GM18505 (cell line): Measurements from ENCODE around the gene TNMD.
"Not testable (repeated sequence)": the region's sequence is repeated elsewhere in the genome, so short reads cannot be mapped to it uniquely, and the experiment has no call there.

ENCODE experiments used
- ATAC-seq: cut with Tn5 transposase; IDR thresholded peaks from one replicate; pipeline ENCODE4 v1.9.1; 2021; ENCODE audit not compliant: unreplicated experiment
- POLR2A ChIP-seq: IDR thresholded peaks from 4 replicates; pipeline ENCODE4 v1.6.1; 2011; ENCODE audit warnings: borderline replicate concordance; ENCODE audit not compliant: insufficient read depth, insufficient read length; ENCODE audit errors: extremely low read depth

Gene TNMD

GRCh38 chrX:100584611-100585010 lies at the start of gene TNMD:
TNMD (plus strand) TSS chrX:100584936; CDS start chrX:100585019, 83 bp downstream.
- ATAC-seq = no peak
- no peak for TF ChIP-seq POLR2A

GRCh38 chrX:100565534-100565933 lies 19.2 kb upstream of the TNMD start:
- ATAC-seq = not testable (repeated sequence)

- ATAC-seq = no peak
- no peak for TF ChIP-seq POLR2A
Observed at GRCh38 chrX:100586747-100587146, 2.0 kb downstream of the TNMD start.

- no peak for TF ChIP-seq POLR2A
- ATAC-seq = no peak
Observed at GRCh38 chrX:100587861-100588260, 3.1 kb downstream of the TNMD start.

- TF ChIP-seq POLR2A = no peak
- no peak for ATAC-seq
Observed at GRCh38 chrX:100591256-100592051, 6.7 kb downstream of the TNMD start.

GRCh38 chrX:100593126-100593525 lies 8.4 kb downstream of the TNMD start:
- no peak for TF ChIP-seq POLR2A
- no peak for ATAC-seq

GRCh38 chrX:100593581-100593980 lies 8.8 kb downstream of the TNMD start:
- no peak for TF ChIP-seq POLR2A
- no peak for ATAC-seq

GRCh38 chrX:100596601-100597000 lies 11.9 kb downstream of the TNMD start:
- no peak for TF ChIP-seq POLR2A
- ATAC-seq = no peak

GRCh38 chrX:100599456-100599855 lies 14.7 kb downstream of the TNMD start:
- no peak for ATAC-seq
- no peak for TF ChIP-seq POLR2A

GRCh38 chrX:100600340-100600739 lies 15.6 kb downstream of the TNMD start:
- TF ChIP-seq POLR2A = no peak
- ATAC-seq = no peak

GRCh38 chrX:100600758-100601157 lies 16.0 kb downstream of the TNMD start:
- TF ChIP-seq POLR2A = no peak
- ATAC-seq = peak; percentile 79

GRCh38 chrX:100606753-100607152 lies 22.0 kb downstream of the TNMD start:
- ATAC-seq = peak; percentile 64
- TF ChIP-seq POLR2A = no peak

GRCh38 chrX:100609591-100609990 lies 24.9 kb downstream of the TNMD start:
- TF ChIP-seq POLR2A = no peak
- no peak for ATAC-seq

GRCh38 chrX:100611951-100612350 lies 27.2 kb downstream of the TNMD start:
- no peak for TF ChIP-seq POLR2A
- no peak for ATAC-seq

GRCh38 chrX:100615005-100615404 lies 30.3 kb downstream of the TNMD start:
- no peak for TF ChIP-seq POLR2A
- ATAC-seq = peak; percentile 100
